ENCODE results near the gene MLYCD.

Gene MLYCD

GRCh38 chr16:83925957-83926725 lies 27.2 kb downstream of the MLYCD start:
- peak; percentile 24 for DNase-seq (ENCODE audit: low read depth)

GRCh38 chr16:83926726-83927397 lies 27.9 kb downstream of the MLYCD start:
- DNase-seq (ENCODE audit: low read depth): peak; percentile 91

GRCh38 chr16:83928341-83929055 lies 29.6 kb downstream of the MLYCD start:
- peak; percentile 31 for DNase-seq (ENCODE audit: low read depth)

GRCh38 chr16:83929811-83930555 lies 31.1 kb downstream of the MLYCD start:
- DNase-seq (ENCODE audit: low read depth): no peak

GRCh38 chr16:83930730-83931500 lies 32.0 kb downstream of the MLYCD start:
- DNase-seq (ENCODE audit: low read depth): no peak

GRCh38 chr16:83931556-83931955 lies 32.6 kb downstream of the MLYCD start:
- DNase-seq (ENCODE audit: low read depth): no peak

GRCh38 chr16:83932304-83932703 lies 33.4 kb downstream of the MLYCD start:
- DNase-seq (ENCODE audit: low read depth): no peak

- DNase-seq (ENCODE audit: low read depth): peak; percentile 40
Observed at GRCh38 chr16:83932955-83933673, 34.2 kb downstream of the MLYCD start.

GRCh38 chr16:83933885-83934683 lies 35.2 kb downstream of the MLYCD start:
- DNase-seq (ENCODE audit: low read depth): no peak

- DNase-seq (ENCODE audit: low read depth): no peak
Observed at GRCh38 chr16:83934684-83934977, 35.7 kb downstream of the MLYCD start.

- no peak for DNase-seq (ENCODE audit: low read depth)
Observed at GRCh38 chr16:83935005-83935857, 36.3 kb downstream of the MLYCD start.

- no peak for DNase-seq (ENCODE audit: low read depth)
Observed at GRCh38 chr16:83935858-83936255, 36.9 kb downstream of the MLYCD start.

GRCh38 chr16:83936581-83937165 lies 37.8 kb downstream of the MLYCD start:
- no peak for DNase-seq (ENCODE audit: low read depth)

- DNase-seq (ENCODE audit: low read depth): no peak
Observed at GRCh38 chr16:83937267-83937666, 38.4 kb downstream of the MLYCD start.

- no peak for DNase-seq (ENCODE audit: low read depth)
Observed at GRCh38 chr16:83937922-83938885, 39.3 kb downstream of the MLYCD start.

GRCh38 chr16:83939266-83939855 lies 40.4 kb downstream of the MLYCD start:
- no peak for DNase-seq (ENCODE audit: low read depth)

- no peak for DNase-seq (ENCODE audit: low read depth)
Observed at GRCh38 chr16:83940119-83940518, 41.2 kb downstream of the MLYCD start.

Data from ELR (cell line).